ENCODE data around the gene UNC13A. TPM values are rescaled to one million over a fixed set of nuclear protein-coding genes. Genes with fewer than 3 reads are reported as not detected.

The UNC13A gene
- polyA plus RNA-seq, 1 of the 3 experiments (the other 2 are of a cell fraction): 0.38 TPM

GRCh38 chr19:17680230-17680722 lies 7.9 kb downstream of the UNC13A start:
- H3K9ac ChIP-seq: no peak overlapping the region
- 89% methylated on average over 28 of the region's 38 CpGs for WGBS (ENCODE audit: low lambda C conversion rate)
- no peak overlapping the region for H3K4me3 ChIP-seq (ENCODE audit: low read depth in 2 of 2, low read length in 1 of 2)
- ChIA-PET CTCF (no interaction called here), POLR2A (no interaction called here)
- no peak for TF ChIP-seq CTCF (IDR thresholded peaks at IDR 0.05)
- TF ChIP-seq REST (IDR thresholded peaks at IDR 0.05; ENCODE audit: low read depth, low read length): no peak
- TF ChIP-seq CHD2 (IDR thresholded peaks at IDR 0.05; ENCODE audit: low read length, partially characterized antibody): no peak
- no peak for TF ChIP-seq MAX (IDR thresholded peaks at IDR 0.05; ENCODE audit: low read depth)
- no peak for TF ChIP-seq USF1 (IDR thresholded peaks at IDR 0.05; ENCODE audit: borderline replicate concordance, low read depth)
- no peak for TF ChIP-seq ZBTB33 (IDR thresholded peaks at IDR 0.05; ENCODE audit: borderline replicate concordance, low read depth)
- TF ChIP-seq GATA2 (CRISPR knock-in tag; IDR thresholded peaks at IDR 0.05): no peak
- no peak for TF ChIP-seq TCF12 (IDR thresholded peaks at IDR 0.05)
- no peak for DNase-seq
- H3K9me3 ChIP-seq: no peaks in the 10 kb centered on the region
- no peaks in the 10 kb centered on the region for H3K27me3 ChIP-seq (ENCODE audit: insufficient read depth)
- H3K79me2 ChIP-seq (ENCODE audit: insufficient read depth): no peaks in the 10 kb centered on the region
- no peaks in the 10 kb centered on the region; the same call in 1 of the 2 replicates for H4K20me1 ChIP-seq (ENCODE audit: insufficient read depth)
- H3K27ac ChIP-seq (ENCODE audit: low read depth in 2 of 2, low read length in 1 of 2): no peak overlapping the region
- H2AFZ ChIP-seq (ENCODE audit: low read depth): no peak overlapping the region
- no peaks in the 10 kb centered on the region for H3F3A ChIP-seq (replicated peaks; ENCODE audit: insufficient read depth)
- H3K4me2 ChIP-seq: no peak overlapping the region
- H3K9me2 ChIP-seq: no peaks in the 10 kb centered on the region
- no peaks in the 10 kb centered on the region for H3K36me3 ChIP-seq (replicated peaks in 1 of 2; ENCODE audit: control insufficient read depth in 1 of 2, insufficient read depth in 2 of 2, low read length in 1 of 2)
- H3K4me1 ChIP-seq (ENCODE audit: control insufficient read depth in 1 of 2, insufficient read depth in 2 of 2, low read depth in 1 of 2, low read length in 1 of 2): no peaks in the 10 kb centered on the region
